HG02981 (cell line): ENCODE measurements around the gene PSME3.
A peak's percentile ranks its signal among the peaks of the same experiment; 100 is the strongest.

Experiments
- ATAC-seq: cut with Tn5 transposase; IDR thresholded peaks from one replicate; pipeline ENCODE4 v1.9.1; 2021; ENCODE audit warnings: mild to moderate bottlenecking, moderate library complexity; ENCODE audit not compliant: unreplicated experiment

PSME3 gene

DNA sequence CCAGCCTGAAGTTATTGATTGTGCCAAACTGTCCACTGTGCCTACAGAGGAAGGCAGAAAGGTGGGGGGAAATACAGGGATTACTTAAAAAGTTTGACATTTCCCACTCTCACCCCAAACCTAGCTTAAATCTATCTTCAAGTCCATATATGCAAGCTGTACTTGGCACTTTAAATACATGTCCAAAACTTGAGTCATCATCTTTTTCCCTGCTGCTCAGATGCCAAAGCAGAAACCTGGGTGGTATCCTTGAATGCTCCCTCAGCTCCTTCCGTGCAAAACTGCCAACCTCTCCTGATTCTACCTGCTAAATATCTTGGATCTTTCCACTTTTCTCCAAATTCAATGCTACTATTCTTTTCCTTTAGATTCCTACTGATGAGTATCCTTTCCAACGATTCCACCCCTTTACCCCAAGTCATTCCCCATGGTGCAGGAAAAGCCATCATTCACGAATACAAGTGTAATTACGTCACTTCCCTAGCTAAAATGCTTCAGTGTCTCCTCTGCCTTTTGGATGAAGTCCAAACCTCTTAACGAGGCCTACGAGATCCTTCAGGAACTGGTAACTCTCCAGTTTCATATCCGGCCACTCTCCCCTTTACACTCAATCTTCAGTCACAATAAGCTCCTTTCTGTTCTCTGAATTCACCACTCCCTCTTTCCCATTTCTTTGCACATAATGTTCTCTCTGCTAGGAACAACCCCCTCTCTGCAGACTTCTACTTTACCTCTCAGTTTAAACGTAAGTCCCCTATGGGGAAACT lies 18.4 kb upstream of the PSME3 start:
- no peak for ATAC-seq

DNA sequence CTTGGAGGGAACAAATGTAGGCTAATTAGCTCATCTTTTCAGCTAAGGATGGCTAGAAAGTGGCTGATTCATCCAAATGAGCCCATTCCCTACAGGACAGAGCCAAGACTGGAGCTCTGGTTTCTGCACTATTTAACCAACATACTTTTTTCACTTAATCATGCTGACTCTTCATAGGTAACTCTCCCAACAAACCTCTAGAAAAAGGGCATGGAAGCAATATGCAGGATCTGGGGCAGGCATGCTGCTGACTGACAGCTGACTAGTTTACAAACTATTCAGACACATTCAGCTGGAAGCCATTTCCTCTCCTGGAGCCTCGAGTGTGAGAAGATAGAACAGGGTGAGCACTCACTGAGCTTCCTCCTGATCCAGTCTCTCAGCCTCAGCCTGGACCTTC lies 15.3 kb upstream of the PSME3 start:
- no peak for ATAC-seq

DNA sequence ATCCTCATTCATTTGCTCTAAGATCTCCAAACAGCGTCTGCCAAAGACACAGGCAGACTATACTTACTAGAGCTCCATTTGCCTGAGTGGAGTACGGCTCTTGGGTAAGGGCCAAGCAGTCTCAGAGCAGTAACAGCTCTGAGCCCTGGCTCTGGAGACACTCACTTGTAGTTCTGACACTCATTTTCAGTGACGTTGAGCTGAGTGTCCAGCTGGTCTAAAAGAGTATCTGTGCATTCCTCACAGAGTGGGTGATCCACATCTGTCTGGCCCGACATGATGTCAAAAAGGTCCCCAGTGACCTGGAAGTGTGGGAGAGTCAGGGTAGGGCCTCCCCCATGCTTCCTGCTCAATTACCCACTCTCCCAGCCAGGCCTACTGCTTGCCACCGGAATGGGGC lies 14.8 kb upstream of the PSME3 start:
- ATAC-seq, result no peak

DNA sequence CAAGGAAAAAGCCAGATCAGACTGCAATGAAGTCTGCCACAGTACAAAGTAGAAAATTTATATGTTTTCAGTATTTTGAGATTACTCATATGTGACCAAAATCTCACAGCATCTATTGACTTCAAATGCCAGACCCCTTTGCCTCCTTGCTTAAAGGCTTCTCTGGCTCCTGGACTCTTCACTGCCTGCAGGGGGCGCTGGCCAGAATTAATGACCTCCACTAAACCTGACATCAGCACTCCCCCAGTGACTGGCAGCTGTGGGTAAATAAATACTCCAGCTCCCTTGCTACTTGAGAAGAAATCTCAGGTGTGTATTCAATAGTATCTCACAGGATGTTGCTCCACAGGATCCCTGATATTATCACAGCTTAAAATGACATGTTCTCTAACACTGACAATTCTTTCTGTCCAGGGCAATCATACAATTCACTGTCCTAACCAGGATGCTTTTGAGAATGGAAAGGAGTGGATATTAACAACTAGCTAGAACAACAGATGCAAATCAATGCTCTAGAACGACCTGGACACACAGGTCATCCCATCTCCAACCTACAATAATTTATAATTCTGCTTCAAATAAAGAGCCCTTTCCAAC lies 13.2 kb upstream of the PSME3 start:
- no peak for ATAC-seq

DNA sequence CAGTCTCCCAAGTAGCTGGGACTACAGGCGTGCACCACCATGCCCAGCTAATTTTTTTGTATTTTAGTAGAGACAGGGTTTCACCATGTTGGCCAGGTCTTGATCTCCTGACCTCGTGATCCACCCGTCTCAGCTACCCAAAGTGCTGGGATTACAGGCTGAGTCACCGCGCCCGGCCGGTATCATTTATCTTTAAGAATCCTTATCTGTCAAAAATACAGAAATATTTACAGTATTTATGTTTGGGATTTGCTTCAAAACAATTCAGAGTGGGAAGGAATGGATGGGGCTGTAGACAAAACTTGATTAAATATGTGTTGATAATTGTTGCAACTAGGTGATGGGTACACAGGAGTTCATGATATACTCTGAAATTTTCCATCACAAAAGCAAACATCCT lies 12.0 kb upstream of the PSME3 start:
- no peak for ATAC-seq

DNA sequence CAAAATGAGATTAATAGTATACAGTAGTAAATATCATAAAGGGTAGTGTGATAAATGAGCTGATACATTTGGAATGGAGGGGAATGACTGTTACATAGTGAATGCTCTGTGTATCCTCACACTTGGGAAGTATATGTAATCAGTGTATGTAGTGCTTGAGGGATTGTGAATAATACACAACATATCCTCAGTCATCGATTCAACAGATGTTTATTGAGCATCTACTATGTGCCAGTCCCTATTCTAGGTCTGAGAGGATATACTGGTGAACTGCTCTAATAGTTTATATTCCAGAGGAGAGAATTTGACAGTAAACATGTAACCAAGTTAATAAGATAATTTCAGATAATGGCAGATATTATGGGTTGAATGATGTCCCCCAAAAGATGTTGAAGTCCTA lies 5.7 kb upstream of the PSME3 start:
- ATAC-seq, result no peak

DNA sequence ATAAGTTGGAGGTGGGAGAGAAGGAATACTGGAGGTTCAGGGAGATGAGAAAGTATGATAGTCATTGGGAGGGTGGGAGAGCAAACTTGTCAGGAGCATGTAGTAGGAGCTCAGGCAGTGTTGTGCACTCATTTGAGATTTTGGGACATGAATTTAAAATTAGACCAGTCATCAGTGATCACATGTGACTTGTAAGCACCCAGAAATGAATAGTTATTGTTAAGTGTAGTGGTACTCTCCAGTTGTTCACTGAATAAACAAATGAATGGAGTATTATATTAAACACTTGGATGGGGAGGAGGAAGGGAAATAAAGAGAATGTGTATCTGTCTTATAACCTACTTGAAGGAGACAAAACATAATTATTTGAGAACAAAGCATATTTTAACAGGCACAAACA lies 2.2 kb upstream of the PSME3 start:
- no peak for ATAC-seq

DNA sequence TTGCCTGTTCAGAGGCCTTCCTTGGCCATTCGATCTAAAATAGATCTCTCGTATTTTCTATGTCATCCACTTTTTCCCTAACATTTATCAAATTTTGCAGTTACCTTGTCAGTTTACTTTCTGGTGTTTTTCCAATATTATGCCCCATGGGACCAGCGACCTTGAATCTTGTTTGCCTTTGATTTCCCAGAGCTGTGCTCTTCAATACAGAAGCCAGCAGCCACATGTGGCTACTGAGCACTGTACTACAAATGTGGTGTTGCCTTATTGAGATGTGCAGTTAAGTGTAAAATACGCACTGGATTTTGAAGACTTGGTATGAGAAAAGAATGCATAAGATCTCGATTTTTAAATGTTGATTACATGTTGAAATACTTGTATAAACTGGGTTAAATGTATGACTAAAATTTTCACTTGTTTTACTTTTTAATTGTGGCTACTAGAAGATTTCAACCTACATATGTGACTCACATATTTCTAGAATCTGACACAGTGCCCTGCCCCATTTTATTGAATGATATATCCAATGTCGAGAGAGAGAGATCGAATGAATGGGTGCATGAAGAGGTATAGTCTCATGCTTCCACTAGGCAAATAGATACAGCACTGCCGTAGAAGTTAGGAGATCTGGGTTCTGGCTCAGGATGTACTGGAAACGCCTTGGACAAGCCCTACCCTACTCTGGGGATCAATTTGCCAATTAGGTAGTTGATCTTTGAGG lies 824 bp upstream of the PSME3 start:
- ATAC-seq, result no peak

DNA sequence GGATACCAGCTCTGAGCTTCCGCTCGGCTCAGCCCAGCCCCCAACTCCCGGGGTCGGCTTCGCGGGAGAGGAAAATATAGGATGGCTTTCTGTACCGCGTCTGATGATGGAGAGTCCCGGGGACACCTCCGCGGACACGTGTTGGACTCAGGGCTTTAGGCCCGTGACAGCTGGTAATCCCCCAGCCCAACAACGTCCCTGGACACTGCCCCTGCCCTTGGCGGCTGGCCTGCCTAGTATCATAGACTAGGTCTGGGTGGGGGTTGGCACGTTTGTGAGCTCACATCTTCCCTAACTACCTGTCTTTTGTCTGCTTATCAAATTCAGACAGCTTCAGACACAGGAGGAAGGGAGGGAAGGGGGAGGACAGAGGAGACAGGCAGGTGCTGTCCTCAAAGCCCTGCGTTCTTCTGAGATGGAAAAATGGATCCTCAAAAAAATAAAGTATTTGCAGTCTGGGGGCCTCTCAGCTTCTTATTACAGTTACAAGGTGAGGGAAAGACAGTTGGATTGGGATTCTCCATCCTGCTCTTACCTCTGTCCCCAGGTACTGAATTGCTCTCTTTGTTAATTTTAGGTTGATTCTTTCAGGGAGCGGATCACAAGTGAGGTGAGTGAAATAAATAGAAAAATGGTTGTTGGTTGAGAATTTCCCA lies 698 bp downstream of the PSME3 start:
- peak; percentile 17 for ATAC-seq

DNA sequence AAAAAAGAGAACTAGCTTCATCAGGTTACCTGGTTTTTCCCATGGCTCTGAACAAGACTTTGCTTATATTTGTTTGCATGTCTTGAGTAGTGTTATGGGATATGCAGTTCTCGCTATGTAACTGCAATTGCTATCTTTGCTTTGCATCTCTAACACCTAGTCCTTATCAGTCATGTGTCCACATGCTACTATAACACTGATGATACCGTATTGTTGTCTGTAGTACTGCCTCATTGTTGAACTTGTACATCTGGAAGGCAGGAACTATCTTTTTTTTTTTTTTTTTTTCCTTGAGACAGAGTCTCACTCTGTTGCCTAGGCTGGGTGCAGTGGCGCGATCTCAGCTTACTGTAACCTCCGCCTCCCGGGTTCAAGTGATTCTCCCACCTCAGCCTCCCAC lies 2.5 kb downstream of the PSME3 start:
- no peak for ATAC-seq

DNA sequence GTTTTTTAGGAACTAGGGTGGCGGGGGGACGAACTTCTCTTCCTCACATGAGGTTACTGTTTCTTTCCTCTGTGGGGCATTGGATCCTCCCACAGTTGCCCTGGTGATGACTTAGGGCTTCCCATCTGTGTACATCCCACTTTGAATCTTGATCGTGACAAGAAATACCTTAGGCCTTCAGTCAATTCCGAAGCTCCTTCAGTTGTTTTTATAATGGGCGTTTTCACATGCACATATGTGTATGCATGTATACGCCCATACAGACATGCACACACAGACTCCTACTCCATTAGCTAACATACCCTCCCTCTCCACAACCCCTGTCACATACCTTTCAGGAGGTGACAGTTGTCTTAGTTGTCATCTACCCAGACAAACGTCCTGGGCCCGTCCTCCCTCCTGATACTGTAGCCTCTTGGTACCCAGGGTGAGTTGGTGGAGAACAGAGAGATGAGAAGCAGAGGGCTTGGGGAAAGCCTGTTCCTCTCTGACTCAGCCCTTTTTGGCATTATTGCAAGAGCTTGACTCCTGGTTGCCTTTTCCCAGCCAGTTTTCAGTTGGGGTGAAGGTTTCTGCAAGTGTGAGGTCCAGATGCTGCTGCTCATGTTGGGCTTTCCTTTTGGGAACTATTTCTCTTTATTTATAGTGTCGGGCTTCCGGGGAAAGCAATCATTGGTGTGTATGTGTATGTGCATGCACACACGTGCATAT lies 8.9 kb downstream of the PSME3 start:
- ATAC-seq, result no peak

DNA sequence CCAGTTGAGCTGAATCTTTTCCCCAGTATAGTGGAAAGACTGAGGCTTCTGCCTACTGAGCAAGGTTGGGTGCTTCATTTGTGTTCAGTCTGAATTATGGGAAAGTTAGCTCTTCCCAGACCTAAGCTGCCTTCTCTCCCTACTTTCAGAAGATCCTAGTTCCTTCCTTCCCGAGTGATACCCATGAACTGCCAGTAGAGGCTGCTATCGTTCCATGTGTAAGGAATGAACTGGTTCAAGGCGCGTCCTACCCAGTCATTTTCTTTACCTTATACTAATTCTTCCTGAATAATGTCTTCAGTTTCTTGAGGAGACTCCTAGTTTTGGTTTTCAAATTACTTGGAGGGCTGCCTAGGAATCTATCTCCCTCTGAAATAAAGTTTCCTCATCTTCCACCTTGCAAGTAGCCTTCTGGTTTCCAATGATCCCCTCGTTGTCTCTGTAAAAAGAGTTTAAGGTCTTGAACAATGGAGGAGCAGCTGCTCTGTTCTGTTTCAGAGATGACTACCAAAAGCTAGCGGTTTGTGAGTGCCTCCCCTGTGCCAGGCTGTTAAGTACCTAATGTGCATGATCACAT lies 10.2 kb downstream of the PSME3 start:
- ATAC-seq, result no peak

DNA sequence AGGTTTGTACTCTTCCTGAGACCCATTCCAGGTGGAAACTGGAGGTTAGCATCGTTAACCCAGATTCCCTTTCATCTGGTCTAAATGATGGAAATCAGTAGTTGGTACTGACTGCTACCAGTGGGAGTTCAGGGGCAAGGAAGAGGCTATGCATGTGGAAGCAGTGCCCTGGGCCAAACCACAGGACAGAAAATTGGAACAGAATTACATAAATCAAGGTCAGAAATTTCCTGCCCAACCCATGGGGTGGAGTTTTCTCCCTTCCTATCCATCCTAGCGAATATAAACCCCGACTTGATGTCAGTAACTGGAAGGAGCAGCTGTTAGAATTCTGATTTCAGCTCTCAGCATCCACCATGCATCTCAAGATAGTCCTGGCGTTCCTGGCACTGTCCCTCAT lies 11.1 kb downstream of the PSME3 start, which contains the start of gene AOC2:
Gene AOC2, plus strand, starts transcription at position 310 of the 400 bp plus-strand sequence. Its CDS starts 47 bp downstream, at position 357.
- ATAC-seq, result no peak

DNA sequence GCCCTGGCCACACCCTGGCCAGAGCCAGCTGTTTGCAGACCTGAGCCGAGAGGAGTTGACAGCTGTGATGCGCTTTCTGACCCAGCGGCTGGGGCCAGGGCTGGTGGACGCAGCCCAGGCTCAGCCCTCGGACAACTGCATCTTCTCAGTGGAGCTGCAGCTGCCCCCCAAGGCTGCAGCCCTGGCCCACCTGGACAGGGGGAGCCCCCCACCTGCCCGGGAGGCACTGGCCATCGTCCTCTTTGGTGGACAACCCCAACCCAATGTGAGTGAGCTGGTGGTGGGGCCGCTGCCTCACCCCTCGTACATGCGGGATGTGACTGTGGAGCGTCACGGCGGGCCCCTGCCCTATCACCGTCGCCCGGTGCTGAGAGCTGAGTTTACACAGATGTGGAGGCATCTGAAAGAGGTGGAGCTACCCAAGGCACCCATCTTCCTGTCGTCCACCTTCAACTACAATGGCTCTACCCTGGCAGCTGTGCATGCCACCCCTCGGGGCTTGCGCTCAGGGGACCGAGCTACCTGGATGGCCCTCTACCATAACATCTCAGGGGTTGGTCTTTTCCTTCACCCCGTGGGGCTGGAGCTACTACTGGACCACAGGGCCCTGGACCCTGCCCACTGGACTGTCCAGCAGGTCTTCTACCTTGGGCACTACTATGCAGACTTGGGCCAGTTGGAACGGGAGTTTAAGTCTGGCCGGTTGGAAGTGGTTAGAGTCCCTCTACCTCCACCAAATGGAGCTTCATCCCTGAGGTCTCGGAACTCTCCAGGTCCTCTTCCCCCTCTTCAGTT lies 11.8 kb downstream of the PSME3 start:
- no peak for ATAC-seq

DNA sequence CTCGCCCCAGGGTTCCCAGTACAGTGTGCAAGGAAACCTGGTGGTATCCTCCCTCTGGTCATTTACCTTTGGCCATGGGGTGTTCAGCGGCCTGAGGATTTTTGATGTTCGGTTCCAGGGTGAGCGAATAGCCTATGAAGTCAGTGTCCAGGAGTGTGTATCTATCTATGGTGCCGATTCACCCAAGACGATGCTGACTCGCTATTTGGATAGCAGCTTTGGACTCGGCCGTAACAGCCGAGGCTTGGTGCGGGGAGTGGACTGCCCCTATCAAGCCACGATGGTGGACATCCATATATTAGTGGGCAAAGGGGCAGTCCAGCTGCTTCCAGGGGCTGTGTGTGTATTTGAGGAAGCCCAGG lies 12.3 kb downstream of the PSME3 start:
- no peak for ATAC-seq

DNA sequence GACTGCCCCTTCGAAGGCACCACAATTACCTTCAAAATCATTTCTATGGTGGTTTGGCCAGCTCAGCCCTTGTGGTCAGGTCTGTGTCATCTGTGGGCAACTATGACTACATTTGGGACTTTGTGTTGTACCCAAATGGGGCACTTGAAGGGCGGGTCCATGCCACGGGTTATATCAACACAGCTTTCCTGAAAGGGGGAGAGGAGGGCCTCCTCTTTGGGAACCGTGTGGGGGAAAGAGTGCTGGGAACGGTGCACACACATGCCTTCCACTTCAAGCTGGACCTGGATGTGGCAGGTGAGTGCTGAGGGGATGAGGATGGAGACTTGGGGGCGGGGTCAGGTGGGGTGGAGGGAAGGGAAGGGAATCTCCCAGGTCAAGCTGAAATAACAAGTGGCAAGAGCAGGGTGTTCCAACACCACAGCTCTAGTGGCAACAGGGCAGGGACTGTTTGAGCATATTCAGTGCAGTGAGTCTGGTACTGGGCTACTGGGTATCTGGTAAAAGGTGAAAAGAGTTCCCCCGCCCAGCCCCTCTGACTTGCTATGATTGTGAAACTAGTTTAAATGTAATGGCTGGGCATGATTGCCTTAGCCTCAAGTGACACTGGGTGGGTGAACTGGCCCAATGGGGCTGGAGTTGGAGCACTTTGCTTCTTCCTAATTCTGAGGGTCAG lies 12.9 kb downstream of the PSME3 start:
- ATAC-seq, result no peak

DNA sequence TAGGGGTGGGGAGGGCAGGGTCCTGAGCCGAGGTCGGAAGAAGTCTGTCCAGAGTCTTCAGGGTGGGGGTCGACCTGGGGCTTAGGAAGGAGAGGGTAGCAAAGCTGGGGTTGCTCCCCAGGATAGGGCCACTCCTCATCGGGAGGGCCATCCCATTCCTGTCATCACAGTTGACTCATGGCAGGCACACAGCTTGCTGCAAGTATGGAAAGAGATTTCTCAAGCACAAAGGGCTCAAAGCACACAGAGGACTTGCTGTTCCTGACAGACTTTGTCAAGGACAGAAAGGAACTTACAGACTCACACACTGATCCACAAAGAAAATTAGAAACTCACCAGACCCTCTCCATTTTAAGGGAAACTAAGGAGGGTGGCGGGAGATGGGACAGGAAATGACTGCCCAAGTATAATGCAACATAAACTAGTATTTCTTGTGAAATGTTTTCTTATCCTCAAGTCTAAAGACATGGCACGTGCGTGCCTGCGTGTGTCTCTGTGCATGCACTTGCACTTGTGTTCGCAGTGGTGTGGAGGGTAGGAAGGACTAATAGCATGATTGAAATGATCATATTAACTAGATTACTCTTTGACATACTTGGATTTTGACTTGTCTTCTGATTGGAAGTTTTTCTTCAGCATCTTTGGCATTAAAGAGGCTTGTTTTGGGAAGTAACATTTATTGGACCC lies 13.5 kb downstream of the PSME3 start:
- ATAC-seq, result no peak

DNA sequence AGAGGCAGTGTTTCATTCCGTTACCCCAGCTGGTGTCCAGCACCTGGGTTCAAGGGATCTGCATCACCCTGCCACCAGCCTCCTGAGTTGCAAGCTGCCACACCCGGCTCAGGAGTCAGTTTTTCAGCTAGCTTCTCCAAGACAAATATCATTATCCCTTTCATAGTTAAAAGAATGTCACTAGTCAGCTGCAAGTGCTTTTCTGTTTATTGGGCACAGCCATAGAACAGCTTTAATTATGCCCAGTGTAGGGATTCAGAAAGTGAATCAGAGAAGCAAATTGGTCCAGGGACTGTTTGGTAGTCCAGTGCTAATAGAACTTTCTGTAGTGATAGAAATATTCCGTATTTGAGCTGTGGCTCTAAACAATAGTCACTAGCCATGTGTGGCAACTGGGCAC lies 14.9 kb downstream of the PSME3 start:
- ATAC-seq, result no peak

DNA sequence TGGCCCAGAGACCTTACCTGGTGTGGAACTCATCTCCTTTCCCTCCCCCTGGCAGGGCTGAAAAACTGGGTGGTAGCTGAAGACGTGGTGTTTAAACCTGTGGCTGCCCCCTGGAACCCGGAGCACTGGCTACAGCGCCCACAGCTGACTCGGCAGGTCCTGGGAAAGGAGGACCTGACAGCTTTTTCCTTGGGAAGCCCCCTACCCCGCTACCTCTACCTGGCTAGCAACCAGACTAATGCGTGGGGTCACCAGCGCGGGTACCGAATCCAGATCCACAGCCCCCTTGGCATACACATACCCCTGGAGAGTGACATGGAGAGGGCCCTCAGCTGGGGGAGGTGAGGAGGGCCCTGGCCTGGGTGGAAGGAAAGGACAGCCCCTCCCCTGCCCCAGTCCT lies 15.8 kb downstream of the PSME3 start:
- no peak for ATAC-seq
